Stimulated activated CD8-positive, alpha-beta memory T cell treated with anti-CD3 and anti-CD28 coated beads, Interleukin-4, amount 100 ng/mL, for 1 hour (primary cell): Measurements from ENCODE around the gene STRIP1.

Experiments
- DNase-seq, 2 donors: peaks; one replicate each; pipeline ENCODE4 v3.0.0-alpha.2; 2020; ENCODE audit warnings: low read depth in 2 of 2, low spot score in 1 of 2

The STRIP1 gene

DNA sequence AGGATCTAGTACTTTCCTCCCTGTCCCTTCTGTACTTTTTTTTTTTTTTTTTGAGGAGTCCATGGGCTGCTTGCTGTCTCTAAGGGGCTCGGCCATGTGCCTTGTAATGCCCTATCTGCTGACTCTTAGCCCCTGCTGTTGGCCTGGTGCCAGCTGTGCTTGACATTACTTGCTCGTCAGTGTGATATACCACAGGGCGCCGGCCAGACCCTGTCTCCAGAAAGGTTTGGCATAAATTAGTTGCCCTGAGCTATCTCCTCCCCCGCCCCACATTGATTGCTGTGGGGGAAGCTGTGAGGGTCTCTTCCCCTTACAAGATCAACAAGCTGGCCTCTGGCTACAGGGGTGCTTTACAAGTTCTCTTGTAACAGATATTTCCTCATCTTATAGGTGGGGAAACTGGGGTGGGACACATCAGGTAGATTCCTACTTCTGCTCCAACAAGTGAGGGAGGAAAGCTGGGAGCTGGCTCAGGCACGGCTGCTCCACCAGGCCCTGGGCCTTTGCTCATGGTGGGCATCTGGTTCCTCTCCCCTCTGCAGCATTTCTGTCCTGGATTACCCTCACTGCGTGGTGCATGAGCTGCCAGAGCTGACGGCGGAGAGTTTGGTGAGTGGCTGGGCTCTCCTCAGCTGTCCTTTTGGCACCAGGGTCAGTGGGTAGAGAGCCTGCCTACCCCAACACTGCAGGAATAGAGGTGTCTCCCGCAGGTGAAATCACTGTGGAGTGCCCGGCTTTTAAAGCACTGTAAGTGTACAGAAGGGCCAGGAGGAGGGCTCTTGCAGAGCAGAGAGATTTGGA, 15.6 kb downstream of the STRIP1 start:
- no peak for DNase-seq

- no peak for DNase-seq
Observed at GRCh38 chr1:110050602-110051261, 16.3 kb downstream of the STRIP1 start.

DNA sequence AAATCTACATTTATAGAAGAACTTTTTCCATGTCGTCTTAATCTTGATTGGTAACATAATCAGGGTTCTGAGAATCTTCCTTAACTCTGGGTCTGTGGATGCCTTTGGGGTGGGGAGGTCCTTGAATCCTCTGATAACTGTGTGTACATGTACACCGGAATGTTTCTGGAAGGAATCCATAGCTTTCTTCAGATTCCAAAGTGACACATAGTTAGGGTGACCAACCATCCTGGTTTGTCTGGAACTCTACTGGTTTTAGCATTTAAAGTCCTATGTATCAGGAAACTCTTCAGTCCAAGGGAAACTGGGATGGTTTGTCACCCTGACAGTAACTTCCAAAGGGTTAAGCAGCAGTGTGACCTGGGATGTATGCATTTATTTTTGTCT, 16.8 kb downstream of the STRIP1 start:
- DNase-seq: no peak

- DNase-seq: peak; percentile 36 to 41
Observed at GRCh38 chr1:110053552-110054428, 19.4 kb downstream of the STRIP1 start.

GRCh38 chr1:110055493-110056284, 21.3 kb downstream of the STRIP1 start:
- DNase-seq: no peak

GRCh38 chr1:110056285-110056683, 21.9 kb downstream of the STRIP1 start:
- no peak for DNase-seq

- no peak for DNase-seq
Observed at GRCh38 chr1:110056776-110057175, 22.4 kb downstream of the STRIP1 start.

DNA sequence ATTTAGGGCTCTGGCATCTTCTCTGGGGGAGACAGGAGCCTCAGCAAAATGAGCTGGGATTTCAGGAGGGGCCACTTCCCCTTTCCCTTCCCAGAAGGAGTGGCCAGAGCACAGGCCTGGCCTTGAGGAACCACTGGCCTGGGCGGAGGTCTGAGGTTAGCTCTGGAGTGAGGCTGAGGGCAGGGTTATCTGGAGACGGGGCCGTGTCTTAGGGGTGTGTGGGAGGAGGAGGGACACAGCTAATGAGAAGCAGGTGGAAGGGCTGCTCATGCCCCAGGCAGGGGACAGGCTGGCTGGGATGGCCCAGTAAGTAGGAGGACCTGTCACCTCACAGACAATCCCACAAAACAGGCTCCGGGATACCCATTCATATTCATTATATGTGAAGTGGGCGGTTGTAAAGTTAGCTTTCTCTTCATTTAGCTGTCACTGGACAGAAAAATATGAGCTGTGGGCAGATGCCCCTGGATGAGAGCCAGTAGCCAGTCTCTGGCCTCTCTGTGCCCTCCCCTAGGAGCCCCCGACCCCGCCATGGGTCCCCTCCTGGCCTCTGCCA, 23.6 kb downstream of the STRIP1 start:
- no peak for DNase-seq

GRCh38 chr1:110058591-110058990, 24.2 kb downstream of the STRIP1 start:
- DNase-seq: no peak

GRCh38 chr1:110059133-110059863, 24.9 kb downstream of the STRIP1 start:
- no peak for DNase-seq

DNA sequence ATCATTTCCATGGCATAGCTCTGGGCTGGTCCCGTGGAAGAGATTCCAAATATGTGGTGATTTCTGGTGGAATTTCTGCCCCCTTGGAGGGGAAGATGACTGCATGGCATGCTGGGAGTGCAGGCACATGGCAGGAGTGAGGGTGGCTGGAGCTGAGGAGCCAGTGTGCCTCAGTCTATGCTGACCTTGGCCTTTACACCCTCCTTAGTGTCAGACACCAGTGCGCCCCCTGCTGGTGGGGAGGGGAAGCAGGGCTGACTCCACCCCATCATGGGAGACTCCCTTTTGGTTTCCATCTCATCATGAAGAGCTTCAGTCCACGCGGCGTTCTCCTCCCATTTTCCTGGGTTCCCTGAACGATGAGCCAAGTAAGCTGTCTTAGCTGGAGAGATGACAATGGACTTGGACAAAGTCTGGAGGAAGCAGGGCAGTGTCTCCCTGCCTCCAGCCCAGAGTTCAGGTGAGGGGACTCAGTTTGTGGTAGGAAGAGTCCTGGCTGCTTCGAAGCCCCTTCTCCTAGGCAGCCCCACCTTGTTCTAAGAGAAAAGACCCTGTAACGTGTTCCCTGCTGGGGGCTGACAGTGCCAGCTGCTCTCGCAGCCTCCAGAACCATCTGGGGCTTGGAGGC, 25.7 kb downstream of the STRIP1 start:
- DNase-seq: peak; percentile 36 to 43

DNA sequence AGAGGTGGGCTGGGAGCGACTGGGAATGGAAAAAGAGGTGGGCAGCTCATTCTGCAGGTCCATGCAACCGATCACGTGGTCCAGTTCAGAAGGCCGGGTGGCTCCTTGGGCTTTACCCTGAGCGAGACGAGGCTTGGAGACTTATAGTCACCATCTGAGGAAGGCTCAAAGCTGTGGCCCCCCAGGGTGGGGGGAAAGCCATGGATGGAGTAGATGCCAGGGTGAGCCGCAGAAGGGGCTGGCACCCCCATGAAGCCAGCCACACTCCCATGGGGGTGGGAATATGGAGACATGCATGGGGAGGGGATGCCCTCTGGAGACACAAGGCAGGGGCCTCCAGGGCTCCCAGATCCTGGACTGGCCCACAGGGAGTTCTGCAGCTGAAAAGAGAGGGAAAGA, 26.2 kb downstream of the STRIP1 start:
- DNase-seq: no peak

GRCh38 chr1:110061341-110061740, 26.9 kb downstream of the STRIP1 start:
- DNase-seq: no peak

DNA sequence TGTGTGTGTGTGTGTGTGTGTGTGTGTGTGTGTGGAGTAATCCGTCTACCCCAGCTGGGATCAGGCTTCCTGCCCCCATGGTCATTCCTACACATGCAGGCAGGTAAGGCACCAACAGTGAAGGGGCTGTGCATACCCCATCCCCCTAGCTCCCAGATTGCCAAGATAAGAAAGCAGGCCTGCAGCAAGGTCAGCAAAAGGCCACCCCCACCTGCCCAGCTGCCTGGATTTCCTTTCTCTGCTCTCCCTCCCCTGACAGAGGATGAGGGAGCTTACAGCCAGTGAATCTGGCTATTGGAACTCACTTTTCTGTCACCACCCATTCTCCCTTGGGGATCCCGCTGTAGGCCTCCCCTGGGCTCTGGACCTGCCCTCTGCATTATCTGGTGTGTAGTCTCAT, 28.2 kb downstream of the STRIP1 start:
- no peak for DNase-seq

GRCh38 chr1:110063781-110064180, 29.4 kb downstream of the STRIP1 start:
- DNase-seq: no peak

GRCh38 chr1:110064576-110065337, 30.3 kb downstream of the STRIP1 start:
- no peak for DNase-seq

GRCh38 chr1:110065841-110066240, 31.4 kb downstream of the STRIP1 start:
- DNase-seq: no peak

DNA sequence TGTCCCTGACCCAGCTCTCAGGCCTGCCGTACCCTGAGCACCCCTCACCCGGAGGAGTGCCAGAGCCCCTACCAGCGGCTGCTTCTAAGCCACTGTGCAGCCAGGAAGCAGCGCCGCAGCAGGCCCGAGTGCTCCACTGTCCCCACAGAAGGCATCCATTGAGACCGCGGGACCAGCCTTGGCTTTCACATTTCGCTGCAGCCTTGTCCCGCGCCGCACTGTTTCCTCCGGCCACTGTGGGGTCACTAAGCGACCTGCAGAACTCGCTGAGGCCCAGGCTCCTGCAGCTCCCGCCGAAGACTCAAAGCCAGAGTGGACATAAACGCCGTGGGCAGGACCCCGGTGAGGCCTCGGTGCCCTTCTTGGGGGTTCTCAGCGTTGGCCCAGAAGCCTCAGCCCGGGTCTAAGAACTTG, 33.1 kb downstream of the STRIP1 start:
- DNase-seq: no peak
